ENCODE results near the gene NOXO1.

The NOXO1 gene

DNA sequence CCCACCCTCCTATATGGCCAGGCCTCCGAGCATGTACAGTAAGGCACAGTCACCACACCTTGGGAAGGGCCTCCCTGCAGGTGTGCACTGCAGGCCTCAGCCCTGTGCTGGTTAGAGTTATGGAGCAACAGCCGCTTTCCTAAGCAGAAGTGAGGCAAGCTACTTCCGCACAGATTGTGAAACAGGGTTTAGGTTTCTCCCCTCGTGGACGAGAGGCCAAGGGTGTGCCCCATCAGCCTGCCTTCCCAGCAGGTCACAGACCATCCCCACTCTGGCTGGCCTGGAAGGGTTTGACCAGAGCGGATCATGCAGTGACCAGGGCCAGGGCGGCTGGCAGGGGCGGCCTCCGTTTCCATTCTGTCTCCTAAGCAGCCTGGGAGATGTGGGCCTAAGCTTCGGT lies 43.0 kb downstream of the NOXO1 start:
- no peak for DNase-seq

DNA sequence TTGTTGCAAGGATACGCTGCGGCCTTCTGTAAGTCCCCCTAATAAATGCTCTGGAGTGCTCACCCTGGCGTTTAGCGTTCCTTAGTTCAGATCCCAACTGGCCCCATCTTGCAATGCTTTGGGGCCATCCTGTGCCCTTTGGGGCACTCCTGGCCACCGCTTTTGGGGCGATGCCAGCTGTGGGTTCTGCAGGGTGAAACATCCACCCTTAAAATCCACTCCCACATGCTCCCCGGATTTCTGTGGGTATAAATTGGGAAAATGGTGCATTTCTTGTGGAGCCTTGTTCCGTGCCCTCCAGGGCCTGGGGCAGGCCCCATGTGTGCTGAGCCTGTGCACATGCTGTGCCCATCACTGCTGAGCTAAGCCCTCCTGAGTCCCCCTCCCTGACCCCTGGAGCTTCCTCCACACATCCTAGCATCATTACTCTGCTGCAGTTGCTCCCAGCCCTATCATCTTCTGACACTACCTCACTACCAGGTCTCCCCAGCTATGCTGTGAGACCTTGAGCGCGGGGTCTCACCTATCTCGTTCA lies 44.3 kb downstream of the NOXO1 start:
- DNase-seq = no peak

DNA sequence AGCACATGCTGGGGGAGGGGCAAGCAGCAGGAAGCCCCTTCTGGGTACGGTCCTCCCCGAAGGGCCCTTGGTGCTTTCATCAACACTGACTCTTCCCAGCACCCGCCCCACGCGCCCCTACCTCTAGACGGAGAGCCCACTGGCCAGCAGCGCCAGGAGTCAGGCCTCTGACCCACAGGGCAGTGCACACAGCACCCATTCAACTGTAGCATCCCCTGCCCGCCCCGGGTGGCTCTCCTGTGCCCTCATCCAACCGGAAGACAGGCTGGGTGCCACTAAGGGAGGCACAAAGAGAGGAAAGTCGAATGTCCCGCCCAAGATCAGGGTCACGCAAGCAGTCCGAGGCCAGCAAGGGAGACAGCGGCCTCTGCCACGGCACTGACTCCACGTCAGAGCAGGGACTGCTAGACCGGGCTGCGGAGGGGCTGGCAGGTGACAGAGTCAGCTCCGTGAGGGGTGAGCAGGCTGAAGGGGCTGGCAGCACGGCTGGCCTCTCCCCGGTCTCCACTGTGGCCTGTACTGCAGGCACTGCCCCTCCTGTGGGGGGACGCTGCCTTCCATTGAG lies 48.1 kb downstream of the NOXO1 start:
- DNase-seq = no peak

DNA sequence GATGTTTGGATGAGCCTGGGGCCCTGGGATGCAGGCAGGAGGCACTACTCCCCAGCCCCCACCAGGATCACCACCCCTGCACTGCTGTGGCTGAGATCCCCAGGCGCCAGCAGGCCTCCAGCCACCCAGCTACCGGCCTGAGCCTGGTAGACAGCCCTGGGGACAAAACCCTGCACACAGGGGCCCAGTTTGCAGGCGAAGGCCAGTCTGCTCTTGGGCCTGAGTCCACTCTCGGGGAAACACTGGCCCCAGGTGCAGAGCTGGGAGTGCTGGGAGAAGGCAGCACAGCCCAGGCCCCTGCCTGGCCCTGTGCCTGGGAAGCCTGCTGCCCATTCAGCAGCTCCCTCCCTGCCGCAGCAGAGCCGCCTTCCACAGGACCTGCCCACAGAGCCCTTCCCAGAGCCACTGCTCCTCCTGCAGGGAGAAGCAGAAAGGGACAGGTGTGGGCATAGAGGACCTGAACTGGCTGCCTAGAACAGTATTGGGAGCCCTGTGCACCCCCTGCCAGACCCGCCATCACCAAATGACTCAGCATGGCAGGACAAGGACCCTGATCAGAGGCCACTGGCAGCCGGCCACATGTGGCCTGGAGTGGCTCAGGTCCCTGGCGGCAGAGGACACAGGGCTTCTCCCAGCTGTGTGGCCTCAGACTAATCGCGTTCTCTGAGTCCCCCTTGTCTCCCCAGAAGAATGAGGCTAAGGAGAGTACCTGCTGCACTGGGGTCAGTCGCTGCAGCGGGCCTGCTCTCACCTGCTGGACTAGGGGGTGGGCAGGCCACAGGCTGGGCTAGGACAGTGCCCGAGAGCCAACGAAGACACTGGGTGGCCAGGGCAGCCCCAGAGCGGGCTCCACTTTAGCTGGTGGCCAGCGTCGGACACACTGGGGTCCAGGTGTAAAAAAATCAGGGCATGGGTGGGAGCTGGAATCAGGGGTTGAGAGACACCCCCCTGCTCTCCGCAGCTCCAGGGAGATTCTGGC lies 48.9 kb downstream of the NOXO1 start:
- no peak for DNase-seq

DNA sequence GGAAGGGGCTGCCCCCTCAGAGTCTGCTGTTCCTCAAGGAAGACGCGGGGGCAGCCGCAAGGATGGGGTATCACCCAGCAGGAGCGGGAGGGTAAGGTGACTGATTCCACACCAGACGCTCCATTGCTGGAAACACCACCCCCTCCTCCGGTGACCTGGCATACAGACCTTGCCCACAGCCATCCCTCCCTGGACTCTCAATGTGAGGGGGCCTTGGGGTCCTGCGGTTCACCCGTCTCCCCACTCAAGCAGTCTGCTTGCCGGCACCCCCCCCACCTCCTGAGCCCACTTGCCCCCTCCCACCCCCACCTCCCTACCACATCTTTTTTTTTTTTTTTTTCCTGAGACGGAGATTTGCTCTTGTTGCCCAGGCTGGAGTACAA lies 50.9 kb downstream of the NOXO1 start:
- no peak for DNase-seq

DNA sequence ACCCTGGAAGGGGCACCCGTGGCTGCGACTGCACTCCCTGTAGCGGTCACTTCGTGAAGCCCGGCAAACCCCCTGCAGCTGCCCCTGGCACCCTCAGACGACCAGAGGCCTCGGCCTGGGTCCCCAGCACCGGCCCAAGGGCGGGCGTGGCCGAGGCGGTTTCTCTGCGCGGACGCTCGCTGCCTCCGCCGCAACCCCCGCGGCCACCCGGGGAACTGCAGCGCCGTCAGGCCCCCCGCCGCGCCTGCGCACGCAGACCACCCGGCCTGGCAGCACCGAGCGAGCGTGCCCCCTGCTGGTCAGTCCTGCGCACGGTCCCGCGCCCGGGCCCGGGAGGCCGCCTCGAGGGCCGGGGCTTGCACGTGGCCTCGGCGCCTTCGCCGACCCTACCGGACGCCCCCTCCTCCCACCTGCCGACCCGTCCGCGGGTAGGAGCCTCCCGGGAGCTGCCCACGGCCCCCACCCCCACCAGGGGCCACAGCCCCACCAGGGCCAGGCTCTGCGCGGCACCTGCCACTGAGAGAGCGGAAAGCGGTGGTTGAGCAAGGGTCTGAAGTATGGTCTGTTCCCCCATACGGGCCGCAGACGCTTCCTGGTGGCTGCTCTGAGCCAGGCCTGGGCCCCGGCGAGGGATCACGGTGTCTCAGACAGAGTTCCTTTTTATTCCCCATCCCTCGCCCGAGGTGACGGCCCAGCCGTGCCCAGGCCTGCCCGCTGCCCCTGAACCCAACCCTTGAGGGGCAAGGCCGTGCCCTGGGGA lies 51.5 kb downstream of the NOXO1 start:
- no peak for DNase-seq

DNA sequence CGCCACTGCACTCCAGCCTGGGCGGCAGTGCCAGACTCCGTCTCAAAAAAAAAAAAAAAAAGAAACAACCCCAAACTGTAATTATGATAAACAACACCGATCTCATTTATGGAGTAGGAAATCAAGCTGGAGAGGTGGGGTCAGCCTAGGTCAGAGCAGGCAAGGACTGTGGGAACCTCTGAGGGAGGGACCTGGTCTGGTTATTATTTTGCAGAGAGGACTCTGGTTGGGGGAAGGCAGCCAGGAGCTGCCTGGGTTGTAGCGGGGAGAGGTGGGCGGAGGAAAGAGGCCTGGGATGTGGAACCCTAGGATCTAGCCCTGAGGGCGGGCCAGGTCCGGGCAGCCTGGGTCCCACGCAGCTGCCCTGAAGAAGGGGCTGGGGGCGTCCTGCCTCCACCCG lies 52.2 kb downstream of the NOXO1 start:
- no peak for DNase-seq

Measured in cortex of kidney (tissue), 1 donor.